OCI-LY1 (cell line): ENCODE results near the gene HHIPL1.

Source experiments
- H2AFZ ChIP-seq: fragments of 200-600 bp; sonication (generic), shearing (Covaris generic); 2 replicates; pipeline ENCODE4 v1.6.0; 2014; ENCODE audit warnings: antibody characterized with exemption, mild to moderate bottlenecking, low read length
- H3F3A ChIP-seq: fragments of 200-600 bp; sonication (generic), shearing (Covaris generic); 2 replicates; pipeline ENCODE4 v1.6.0; 2014; ENCODE audit warnings: mild to moderate bottlenecking, antibody characterized with exemption, low read length, moderate library complexity; ENCODE audit not compliant: insufficient read depth
- H3K27ac ChIP-seq: fragments of 200-600 bp; sonication (generic); 2 replicates; pipeline ENCODE4 v1.5.1; 2014; ENCODE audit warnings: low read length, mixed run types, mild to moderate bottlenecking, low read depth; ENCODE audit not compliant: poor library complexity, severe bottlenecking
- H3K27me3 ChIP-seq: fragments of 200-600 bp; sonication (generic); 2 replicates; pipeline ENCODE4 v1.6.0; 2014; ENCODE audit warnings: antibody characterized with exemption, mild to moderate bottlenecking, low read length, moderate library complexity; ENCODE audit not compliant: insufficient read depth
- H3K36me3 ChIP-seq: fragments of 200-600 bp; sonication (generic); 2 replicates; pipeline ENCODE4 v1.6.1; 2014; ENCODE audit warnings: mild to moderate bottlenecking, antibody characterized with exemption, low read length, moderate library complexity, mixed read lengths; ENCODE audit not compliant: insufficient read depth
- H3K4me1 ChIP-seq: fragments of 200-600 bp; sonication (generic); 2 replicates; pipeline ENCODE4 v1.5.1; 2014; ENCODE audit warnings: mild to moderate bottlenecking, low read length, moderate library complexity; ENCODE audit not compliant: insufficient read depth, severe bottlenecking
- H3K4me2 ChIP-seq: fragments of 200-600 bp; sonication (generic), shearing (Covaris generic); 2 replicates; pipeline ENCODE4 v1.6.1; 2014; ENCODE audit warnings: low read length
- H3K4me3 ChIP-seq: fragments of 200-600 bp; sonication (generic); 2 replicates; pipeline ENCODE4 v1.5.1; 2014; ENCODE audit warnings: low read length, low read depth, mild to moderate bottlenecking, mixed read lengths; ENCODE audit not compliant: poor library complexity, severe bottlenecking
- H3K79me2 ChIP-seq: fragments of 200-600 bp; shearing (Covaris generic); 2 replicates; pipeline ENCODE4 v1.6.1; 2016; ENCODE audit warnings: mixed run types, low read length, mixed read lengths; ENCODE audit not compliant: insufficient read depth
- H3K9ac ChIP-seq: fragments of 200-600 bp; sonication (generic), shearing (Covaris generic); 2 replicates; pipeline ENCODE4 v1.6.1; 2014; ENCODE audit warnings: mild to moderate bottlenecking, low read length, mixed read lengths
- H3K9me2 ChIP-seq: fragments of 200-600 bp; sonication (generic), shearing (Covaris generic); 2 replicates; pipeline ENCODE4 v1.6.1; 2014; ENCODE audit warnings: low read depth, mild to moderate bottlenecking, low read length, mixed read lengths
- H3K9me3 ChIP-seq: fragments of 200-600 bp; shearing (Covaris generic); 2 replicates; pipeline ENCODE4 v1.6.1; 2014; ENCODE audit warnings: low read length, mixed read lengths
- H4K20me1 ChIP-seq: fragments of 200-600 bp; sonication (generic), shearing (Covaris generic); 2 replicates; pipeline ENCODE4 v1.6.0; 2016; ENCODE audit warnings: mild to moderate bottlenecking, low read length; ENCODE audit not compliant: insufficient read depth
- EZH2 ChIP-seq: fragments of 200-600 bp; sonication (generic), shearing (Covaris generic); IDR thresholded peaks from 2 replicates; pipeline ENCODE4 v1.8.0; 2017; ENCODE audit warnings: borderline replicate concordance, mixed run types, mild to moderate bottlenecking, antibody characterized with exemption, low read length, moderate library complexity, mixed read lengths
- TF ChIP-seq, protein P1 (sequence below): fragments of 200-600 bp; sonication (generic), shearing (Covaris generic); IDR thresholded peaks from 2 replicates; pipeline ENCODE4 v1.5.1; 2017; ENCODE audit warnings: mild to moderate bottlenecking, antibody characterized with exemption, low read length, moderate library complexity, mixed read lengths

HHIPL1 gene

GRCh38 chr14:99678198-99678597, 33.3 kb downstream of the HHIPL1 start:
- Histone ChIP-seq H3K79me2 (no peaks in the 10 kb centered on the region), H3K36me3 (no peaks in the 10 kb centered on the region; the same call in 1 of the 2 replicates), H3F3A (no peaks in the 10 kb centered on the region), H3K27ac (no peak overlapping the region), H4K20me1 (no peaks in the 10 kb centered on the region), H3K9me3 (no peaks in the 10 kb centered on the region), H3K4me1 (peaks cover 5% of the 10 kb centered on the region), H3K27me3 (peaks cover 7% of the 10 kb centered on the region; the same call in 1 of the 2 replicates), H3K9me2 (no peaks in the 10 kb centered on the region), H3K4me2 (no peak overlapping the region), H3K4me3 (no peak overlapping the region), H2AFZ (no peak overlapping the region), H3K9ac (no peak overlapping the region)
- TF ChIP-seq, protein P1, sequence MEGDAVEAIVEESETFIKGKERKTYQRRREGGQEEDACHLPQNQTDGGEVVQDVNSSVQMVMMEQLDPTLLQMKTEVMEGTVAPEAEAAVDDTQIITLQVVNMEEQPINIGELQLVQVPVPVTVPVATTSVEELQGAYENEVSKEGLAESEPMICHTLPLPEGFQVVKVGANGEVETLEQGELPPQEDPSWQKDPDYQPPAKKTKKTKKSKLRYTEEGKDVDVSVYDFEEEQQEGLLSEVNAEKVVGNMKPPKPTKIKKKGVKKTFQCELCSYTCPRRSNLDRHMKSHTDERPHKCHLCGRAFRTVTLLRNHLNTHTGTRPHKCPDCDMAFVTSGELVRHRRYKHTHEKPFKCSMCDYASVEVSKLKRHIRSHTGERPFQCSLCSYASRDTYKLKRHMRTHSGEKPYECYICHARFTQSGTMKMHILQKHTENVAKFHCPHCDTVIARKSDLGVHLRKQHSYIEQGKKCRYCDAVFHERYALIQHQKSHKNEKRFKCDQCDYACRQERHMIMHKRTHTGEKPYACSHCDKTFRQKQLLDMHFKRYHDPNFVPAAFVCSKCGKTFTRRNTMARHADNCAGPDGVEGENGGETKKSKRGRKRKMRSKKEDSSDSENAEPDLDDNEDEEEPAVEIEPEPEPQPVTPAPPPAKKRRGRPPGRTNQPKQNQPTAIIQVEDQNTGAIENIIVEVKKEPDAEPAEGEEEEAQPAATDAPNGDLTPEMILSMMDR = no peak
- TF ChIP-seq EZH2 = no peak

- H3F3A ChIP-seq = no peaks in the 10 kb centered on the region
Measured at GRCh38 chr14:99679111-99679510, 34.2 kb downstream of the HHIPL1 start.

DNA sequence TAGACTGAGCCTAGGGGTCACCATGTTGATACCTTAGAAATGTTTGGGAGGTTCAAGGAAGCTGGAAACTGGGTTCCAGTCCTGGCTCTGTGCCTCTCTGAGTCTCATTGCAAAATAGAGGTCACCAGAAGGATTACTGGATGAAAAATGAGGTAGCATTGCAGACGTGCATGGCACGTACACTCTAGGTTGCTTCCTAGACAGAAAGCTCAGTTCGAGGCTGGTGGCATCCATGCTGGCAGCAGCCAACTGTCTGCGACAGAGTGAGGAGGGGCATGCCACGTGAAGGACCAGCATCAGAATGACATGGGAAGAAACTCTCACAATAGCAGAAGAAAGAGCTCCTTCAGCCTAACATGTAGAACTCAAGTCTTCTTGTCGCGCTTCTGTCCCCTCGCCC, 34.6 kb downstream of the HHIPL1 start:
- no peak overlapping the region for H3K4me3 ChIP-seq
- H3F3A ChIP-seq = no peaks in the 10 kb centered on the region
- H3K27me3 ChIP-seq = peaks cover 7% of the 10 kb centered on the region; the same call in 1 of the 2 replicates
- no peaks in the 10 kb centered on the region for H3K9me2 ChIP-seq
- no peak for TF ChIP-seq EZH2
- TF ChIP-seq, protein P1 = no peak
- no peak overlapping the region for H3K9ac ChIP-seq
- H3K4me1 ChIP-seq = peaks cover 10% of the 10 kb centered on the region
- no peaks in the 10 kb centered on the region; the same call in 1 of the 2 replicates for H3K36me3 ChIP-seq
- no peak overlapping the region for H2AFZ ChIP-seq
- no peak overlapping the region for H3K4me2 ChIP-seq
- no peaks in the 10 kb centered on the region for H3K9me3 ChIP-seq
- no peaks in the 10 kb centered on the region for H3K79me2 ChIP-seq
- no peak overlapping the region for H3K27ac ChIP-seq
- H4K20me1 ChIP-seq = no peaks in the 10 kb centered on the region

More at GRCh38 chr14:99679111-99679510, 34.2 kb downstream of the HHIPL1 start:
- Histone ChIP-seq H3K36me3 (no peaks in the 10 kb centered on the region; the same call in 1 of the 2 replicates), H4K20me1 (no peaks in the 10 kb centered on the region), H3K27ac (no peak overlapping the region), H3K9me2 (no peaks in the 10 kb centered on the region), H3K4me1 (peaks cover 7% of the 10 kb centered on the region), H3K4me2 (no peak overlapping the region), H3K9ac (no peak overlapping the region), H2AFZ (no peak overlapping the region), H3K27me3 (peaks cover 7% of the 10 kb centered on the region; the same call in 1 of the 2 replicates), H3K4me3 (no peak overlapping the region), H3K9me3 (no peaks in the 10 kb centered on the region), H3K79me2 (no peaks in the 10 kb centered on the region)
- TF ChIP-seq EZH2 = no peak
- TF ChIP-seq, protein P1 = no peak
